GM12865 (cell line): Measurements from ENCODE around the gene KRTAP12-3.

ENCODE experiments used
- DNase-seq: peaks from one replicate; pipeline ENCODE4 v3.0.0; 2010; ENCODE audit warnings: low read depth
- H3K4me3 ChIP-seq: 2 replicates; pipeline ENCODE4 v1.5.1; 2011; ENCODE audit warnings: mild to moderate bottlenecking, low read depth, low read length, control low read depth
- CTCF ChIP-seq: IDR thresholded peaks from 2 replicates; pipeline ENCODE4 v1.5.1; 2011; ENCODE audit warnings: low read length, control low read depth, low read depth, inconsistent platforms; ENCODE audit not compliant: insufficient read depth; ENCODE audit errors: missing control alignments

Gene KRTAP12-3

GRCh38 chr21:44613386-44614155 is 44.2 kb upstream of the KRTAP12-3 start:
- no peak for TF ChIP-seq CTCF
- DNase-seq, result no peak
- no peak overlapping the region for H3K4me3 ChIP-seq

- TF ChIP-seq CTCF, result no peak
- H3K4me3 ChIP-seq, result no peak overlapping the region
- DNase-seq, result no peak
These were observed 43.5 kb upstream of the KRTAP12-3 start for GRCh38 chr21:44614161-44614631.

- H3K4me3 ChIP-seq, result no peak overlapping the region
- DNase-seq, result no peak
- no peak for TF ChIP-seq CTCF
These were observed 42.8 kb upstream of the KRTAP12-3 start for GRCh38 chr21:44614961-44615391.

GRCh38 chr21:44615466-44615865 is 42.3 kb upstream of the KRTAP12-3 start:
- DNase-seq, result no peak
- TF ChIP-seq CTCF, result no peak
- H3K4me3 ChIP-seq, result no peak overlapping the region

- H3K4me3 ChIP-seq, result no peak overlapping the region
- DNase-seq, result no peak
- no peak for TF ChIP-seq CTCF
These were observed 41.7 kb upstream of the KRTAP12-3 start for GRCh38 chr21:44615911-44616590.

GRCh38 chr21:44616591-44616926 is 41.2 kb upstream of the KRTAP12-3 start:
- DNase-seq, result no peak
- no peak overlapping the region for H3K4me3 ChIP-seq
- no peak for TF ChIP-seq CTCF
